GM18870 (cell line): Measurements from ENCODE around the gene PDE4D.

ENCODE experiments used
- ATAC-seq: cut with Tn5 transposase; IDR thresholded peaks from one replicate; pipeline ENCODE4 v1.9.1; 2021; ENCODE audit warnings: moderate library complexity; ENCODE audit not compliant: unreplicated experiment

PDE4D gene

GRCh38 chr5:59746241-59746765 lies 147.2 kb downstream of the PDE4D start:
- no peak for ATAC-seq

DNA sequence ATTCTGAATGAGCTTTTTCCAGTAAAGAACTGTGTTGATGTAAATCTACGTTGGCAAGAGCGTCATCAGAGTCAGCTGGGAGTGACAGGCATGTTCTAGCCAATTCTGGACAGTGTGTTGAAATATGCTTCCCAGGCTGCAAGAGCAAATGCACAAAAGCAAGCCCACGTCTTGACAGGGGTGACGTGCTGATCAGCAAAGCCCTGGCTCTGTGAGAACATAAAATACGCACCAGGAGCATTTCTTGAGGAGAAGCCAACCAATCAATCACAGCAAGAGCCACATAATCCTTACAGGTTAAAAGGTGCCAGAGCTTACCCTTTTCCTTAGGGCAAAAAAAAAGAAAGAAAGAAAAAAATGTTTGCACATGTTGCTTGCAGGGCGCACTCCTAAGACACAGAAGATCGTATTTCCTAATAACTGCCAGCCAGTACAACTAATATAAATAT lies 148.1 kb downstream of the PDE4D start:
- ATAC-seq, result no peak

DNA sequence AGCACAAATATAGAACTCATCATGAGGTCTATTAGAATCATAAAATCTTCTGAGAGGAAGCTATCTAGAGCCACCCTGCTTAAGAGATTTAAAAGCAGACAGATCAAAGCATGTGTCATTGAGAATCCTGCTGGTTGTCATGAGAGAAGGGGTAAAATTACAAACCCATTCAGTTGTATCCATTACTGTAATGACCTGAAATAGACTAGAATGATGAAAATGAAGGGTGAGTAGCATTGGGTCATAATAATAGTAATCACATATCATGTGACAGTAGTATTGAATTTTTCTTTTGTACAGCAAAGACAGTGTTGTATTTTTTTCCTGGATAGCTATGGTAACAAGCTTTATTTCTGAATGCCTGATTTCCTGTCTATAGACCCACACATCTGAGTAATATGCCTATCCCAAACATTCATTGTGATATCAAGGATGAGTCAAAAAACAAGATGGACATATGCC lies 149.0 kb downstream of the PDE4D start:
- ATAC-seq, result no peak

GRCh38 chr5:59741599-59741998 lies 151.9 kb downstream of the PDE4D start:
- ATAC-seq, result no peak

- ATAC-seq, result no peak
Observed at GRCh38 chr5:59738024-59738423, 155.5 kb downstream of the PDE4D start.

- no peak for ATAC-seq
Observed at GRCh38 chr5:59732806-59733205, 160.7 kb downstream of the PDE4D start.

DNA sequence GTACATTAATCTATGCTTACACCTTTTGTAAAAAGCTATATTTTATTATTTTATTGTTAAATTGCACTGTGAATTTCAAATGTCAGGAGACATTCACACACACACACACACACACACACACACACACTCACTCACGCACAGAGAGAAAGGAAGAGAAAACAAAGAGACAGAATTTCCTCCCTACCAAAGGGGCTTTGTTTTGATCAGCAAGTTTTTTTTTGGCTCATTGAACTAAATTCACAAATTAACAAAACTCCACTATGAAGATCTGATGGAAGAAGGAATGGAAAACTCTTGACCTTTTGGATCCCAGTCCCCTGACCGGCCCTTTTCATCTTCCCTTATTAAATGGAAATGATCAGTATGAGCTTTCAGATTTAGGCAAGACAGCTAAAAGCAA lies 161.2 kb downstream of the PDE4D start:
- no peak for ATAC-seq

- ATAC-seq, result no peak
Observed at GRCh38 chr5:59731809-59732208, 161.7 kb downstream of the PDE4D start.

- no peak for ATAC-seq
Observed at GRCh38 chr5:59729820-59730219, 163.7 kb downstream of the PDE4D start.

DNA sequence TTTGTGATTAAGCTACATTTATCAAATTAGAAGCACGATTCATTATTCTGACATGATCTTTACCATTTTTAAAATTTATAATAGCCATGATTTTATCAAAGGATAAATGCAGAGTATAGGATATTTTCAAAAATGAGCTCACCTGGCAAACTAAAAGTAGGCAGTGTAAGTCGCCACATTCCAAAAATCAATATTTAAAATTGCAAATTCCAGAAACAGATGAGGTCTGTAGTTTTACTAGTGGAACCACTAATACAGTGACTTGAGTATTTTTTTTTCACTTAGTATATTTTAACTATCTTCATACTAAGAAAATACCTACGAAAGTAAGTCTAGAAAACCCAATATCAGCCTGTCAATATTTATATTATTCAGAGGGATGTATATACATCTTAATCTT lies 164.2 kb downstream of the PDE4D start:
- no peak for ATAC-seq

DNA sequence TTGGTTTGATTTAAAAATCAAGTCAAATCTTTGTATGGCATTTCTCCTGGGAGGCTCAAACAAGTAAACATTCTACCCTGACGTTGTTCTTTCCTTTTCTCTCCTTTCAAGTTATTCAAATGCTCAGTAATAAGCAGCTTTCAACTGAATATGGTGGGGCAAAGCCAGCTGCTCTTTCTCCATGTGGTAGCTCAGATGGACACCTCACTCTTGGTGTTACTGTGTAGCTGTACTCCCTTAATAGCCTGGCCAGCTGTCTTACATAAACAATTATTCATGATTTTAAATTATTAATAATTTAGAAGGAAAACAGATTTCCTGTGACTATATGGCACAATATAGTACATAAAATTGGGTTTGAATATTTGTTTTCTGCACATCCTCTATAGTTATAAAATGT lies 165.2 kb downstream of the PDE4D start:
- no peak for ATAC-seq

DNA sequence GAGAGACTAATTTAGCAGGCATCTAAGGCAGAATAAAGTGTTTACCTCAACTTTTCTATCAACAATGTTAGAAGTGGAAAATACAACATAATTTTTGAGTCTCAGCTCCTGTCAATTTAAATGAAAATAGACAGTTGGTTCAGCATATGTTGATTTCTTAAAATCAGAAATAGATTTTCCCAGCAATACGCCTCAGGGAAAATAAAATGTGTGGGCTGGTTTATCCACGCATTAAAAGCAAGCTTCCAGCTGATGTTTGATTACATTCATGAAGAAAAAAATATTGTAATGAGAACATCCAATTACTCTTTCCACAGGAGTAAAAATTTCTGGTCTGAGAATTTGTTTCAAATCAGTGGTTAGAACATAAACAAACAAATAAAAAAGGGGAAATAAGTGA lies 166.3 kb downstream of the PDE4D start:
- no peak for ATAC-seq

GRCh38 chr5:59725392-59725767 lies 168.1 kb downstream of the PDE4D start:
- ATAC-seq, result no peak

- ATAC-seq, result no peak
Observed at GRCh38 chr5:59724482-59725391, 168.8 kb downstream of the PDE4D start.

DNA sequence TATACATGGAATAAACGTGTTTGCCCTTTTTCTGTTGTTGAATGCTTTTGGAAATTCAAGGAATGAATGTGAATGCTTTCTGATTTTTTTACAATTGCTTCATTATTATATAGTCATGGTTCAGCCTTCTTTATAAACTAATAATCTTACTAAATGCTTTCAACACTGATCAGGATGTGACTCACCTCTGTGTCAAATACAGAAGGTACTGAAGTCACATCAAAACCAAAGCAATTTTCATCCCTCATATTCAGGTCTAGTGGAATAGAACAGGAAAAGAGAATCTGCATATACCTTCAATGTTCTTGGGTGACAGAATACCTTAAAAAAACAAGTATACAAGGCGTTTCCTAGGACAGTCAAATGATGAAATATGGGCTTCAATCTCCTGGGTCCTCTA lies 170.7 kb downstream of the PDE4D start:
- no peak for ATAC-seq

DNA sequence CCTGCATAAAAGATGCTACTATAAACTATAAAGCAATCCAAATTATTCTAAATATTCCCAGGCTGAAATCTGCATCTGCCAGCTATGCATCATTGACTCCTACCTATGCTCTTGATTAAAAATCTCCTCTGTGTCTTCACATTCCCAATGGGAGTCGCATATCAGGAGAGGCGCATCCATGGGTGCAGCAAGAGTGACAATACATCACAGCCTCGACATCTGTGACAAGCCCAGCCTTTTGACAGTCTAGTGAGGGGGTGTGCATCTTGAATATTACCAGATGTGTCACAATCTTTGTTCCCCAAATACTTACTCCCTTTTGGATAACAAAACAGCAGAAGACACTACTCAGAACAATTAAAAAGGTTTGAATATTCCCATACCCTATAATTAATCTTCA lies 171.8 kb downstream of the PDE4D start:
- ATAC-seq, result no peak

- no peak for ATAC-seq
Observed at GRCh38 chr5:59720063-59720462, 173.5 kb downstream of the PDE4D start.

DNA sequence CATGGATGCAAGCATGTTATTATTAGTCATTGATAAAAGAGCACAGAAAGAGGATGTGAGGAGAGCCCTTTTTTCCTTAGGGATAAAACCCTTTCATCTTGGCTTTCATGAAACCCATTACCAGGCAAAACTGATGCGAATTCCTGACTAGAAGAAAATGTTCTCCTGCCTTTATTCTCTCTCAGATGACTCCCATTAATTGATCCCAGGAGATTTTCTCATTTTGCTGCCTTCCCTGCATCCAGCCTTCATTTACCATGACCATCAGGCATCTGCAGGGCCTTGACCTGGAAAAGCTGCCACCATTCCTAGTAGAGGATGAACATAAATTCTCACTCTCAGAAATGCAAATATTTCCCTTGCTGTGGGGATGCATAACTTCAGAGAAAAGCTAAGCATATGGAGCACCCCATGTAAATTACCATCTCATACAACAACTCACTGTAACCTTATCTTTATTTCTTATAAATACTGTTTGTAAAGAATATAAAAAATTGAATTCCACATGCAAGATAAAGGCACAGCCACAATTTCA lies 176.5 kb downstream of the PDE4D start:
- no peak for ATAC-seq

DNA sequence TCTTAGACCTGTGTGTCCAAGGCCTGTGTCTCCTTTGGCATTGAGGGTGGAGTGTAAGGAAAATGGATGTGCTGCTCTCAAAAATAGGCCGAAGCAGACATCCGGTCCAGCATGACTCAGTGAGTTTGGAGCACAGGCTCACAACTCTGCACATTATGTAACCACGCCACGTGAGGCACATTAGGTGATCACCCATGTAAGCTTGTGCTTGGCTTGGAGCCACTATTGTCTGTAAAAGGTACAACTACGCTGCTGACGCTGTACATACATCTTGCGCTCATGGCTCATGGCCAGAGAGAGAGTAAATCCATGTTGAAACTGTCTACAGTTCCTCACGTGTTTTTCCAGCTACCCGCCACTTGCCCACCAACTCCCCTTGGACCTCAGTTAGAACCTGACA lies 177.5 kb downstream of the PDE4D start:
- no peak for ATAC-seq

GRCh38 chr5:59715228-59715627 lies 178.3 kb downstream of the PDE4D start:
- ATAC-seq, result no peak

- no peak for ATAC-seq
Observed at GRCh38 chr5:59713498-59713844, 180.1 kb downstream of the PDE4D start.

GRCh38 chr5:59712836-59713497 lies 180.6 kb downstream of the PDE4D start:
- no peak for ATAC-seq
